ENCODE results near the gene BICC1. TPM values are rescaled to one million over a fixed set of nuclear protein-coding genes. Genes with fewer than 3 reads are reported as not detected.

The BICC1 gene
- total and polyA plus RNA-seq, 10 donors = 0.86 to 5.4 (median 3.5) TPM

DNA sequence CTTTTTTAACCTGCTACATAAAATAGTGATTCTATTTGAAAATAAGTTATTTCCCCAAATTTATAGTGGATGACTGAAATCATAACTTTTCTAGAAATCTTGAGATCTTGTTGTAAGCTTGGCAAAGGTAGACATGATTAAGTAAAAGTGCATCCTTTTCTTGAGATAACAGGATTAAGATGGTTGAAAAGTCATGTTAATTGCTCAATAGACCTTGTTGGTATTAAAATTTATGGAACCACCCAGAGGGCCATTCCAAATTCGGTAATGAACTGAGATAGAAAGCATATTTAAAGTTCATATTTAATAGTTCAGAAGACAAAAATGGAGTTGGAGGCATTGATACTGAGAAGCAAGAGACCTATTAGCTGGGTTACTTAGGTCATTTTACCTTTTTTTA, 139.1 kb downstream of the BICC1 start:
- H3K4me1 ChIP-seq = no peaks in the 10 kb centered on the region
- H3K36me3 ChIP-seq = no peaks in the 10 kb centered on the region
- 77 to 85% (median 80%) methylated on average over 1 of the region's 1 CpG for WGBS, 5 donors
- H3K27me3 ChIP-seq (replicated peaks in 1 of 7) = no peaks in the 10 kb centered on the region
- H3K27ac ChIP-seq = no peak overlapping the region
- no peak for TF ChIP-seq POLR2A (IDR thresholded peaks at IDR 0.05)
- TF ChIP-seq, protein P1, sequence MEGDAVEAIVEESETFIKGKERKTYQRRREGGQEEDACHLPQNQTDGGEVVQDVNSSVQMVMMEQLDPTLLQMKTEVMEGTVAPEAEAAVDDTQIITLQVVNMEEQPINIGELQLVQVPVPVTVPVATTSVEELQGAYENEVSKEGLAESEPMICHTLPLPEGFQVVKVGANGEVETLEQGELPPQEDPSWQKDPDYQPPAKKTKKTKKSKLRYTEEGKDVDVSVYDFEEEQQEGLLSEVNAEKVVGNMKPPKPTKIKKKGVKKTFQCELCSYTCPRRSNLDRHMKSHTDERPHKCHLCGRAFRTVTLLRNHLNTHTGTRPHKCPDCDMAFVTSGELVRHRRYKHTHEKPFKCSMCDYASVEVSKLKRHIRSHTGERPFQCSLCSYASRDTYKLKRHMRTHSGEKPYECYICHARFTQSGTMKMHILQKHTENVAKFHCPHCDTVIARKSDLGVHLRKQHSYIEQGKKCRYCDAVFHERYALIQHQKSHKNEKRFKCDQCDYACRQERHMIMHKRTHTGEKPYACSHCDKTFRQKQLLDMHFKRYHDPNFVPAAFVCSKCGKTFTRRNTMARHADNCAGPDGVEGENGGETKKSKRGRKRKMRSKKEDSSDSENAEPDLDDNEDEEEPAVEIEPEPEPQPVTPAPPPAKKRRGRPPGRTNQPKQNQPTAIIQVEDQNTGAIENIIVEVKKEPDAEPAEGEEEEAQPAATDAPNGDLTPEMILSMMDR (IDR thresholded peaks at IDR 0.05 in 8 of 11, conservative IDR thresholded peaks at IDR 0.05 in 3 of 11) = no peak
- TF ChIP-seq POLR2AphosphoS5 (IDR thresholded peaks at IDR 0.05) = no peak
- no peak for DNase-seq
- H3K4me3 ChIP-seq = no peak overlapping the region
- intact Hi-C loops (cut with DNase I; ENCODE audit: low total_unique reads) = no loop called here
- no peaks in the 10 kb centered on the region for H3K9me3 ChIP-seq

DNA sequence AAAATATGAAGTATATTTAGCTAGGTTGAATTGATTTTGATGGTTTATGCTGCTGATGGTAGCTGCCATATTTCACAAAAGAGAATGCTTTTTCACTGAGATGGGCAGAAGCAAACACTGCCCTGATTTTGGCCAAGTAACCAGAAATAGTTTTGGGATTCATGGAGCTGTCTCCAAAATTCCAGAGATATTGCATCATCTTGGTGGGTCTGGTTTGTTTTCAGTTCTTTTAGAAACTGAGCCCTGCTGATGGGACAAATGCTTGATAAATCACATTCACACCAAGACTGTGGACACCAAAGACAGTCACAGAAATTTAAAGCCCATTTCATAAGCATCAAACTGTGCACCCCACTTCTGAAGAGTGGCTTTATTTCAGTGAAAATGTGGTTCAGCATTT, 140.5 kb downstream of the BICC1 start:
- H3K4me1 ChIP-seq = no peaks in the 10 kb centered on the region
- intact Hi-C loops (cut with DNase I; ENCODE audit: low total_unique reads) = no loop called here
- no peak overlapping the region for H3K27ac ChIP-seq
- no peaks in the 10 kb centered on the region for H3K9me3 ChIP-seq
- H3K4me3 ChIP-seq = no peak overlapping the region
- H3K27me3 ChIP-seq (replicated peaks in 1 of 7) = no peaks in the 10 kb centered on the region
- TF ChIP-seq, protein P1 (IDR thresholded peaks at IDR 0.05 in 8 of 11, conservative IDR thresholded peaks at IDR 0.05 in 3 of 11) = no peak
- TF ChIP-seq POLR2AphosphoS5 (IDR thresholded peaks at IDR 0.05) = no peak
- TF ChIP-seq POLR2A (IDR thresholded peaks at IDR 0.05) = no peak
- H3K36me3 ChIP-seq = no peaks in the 10 kb centered on the region
- DNase-seq = no peak

DNA sequence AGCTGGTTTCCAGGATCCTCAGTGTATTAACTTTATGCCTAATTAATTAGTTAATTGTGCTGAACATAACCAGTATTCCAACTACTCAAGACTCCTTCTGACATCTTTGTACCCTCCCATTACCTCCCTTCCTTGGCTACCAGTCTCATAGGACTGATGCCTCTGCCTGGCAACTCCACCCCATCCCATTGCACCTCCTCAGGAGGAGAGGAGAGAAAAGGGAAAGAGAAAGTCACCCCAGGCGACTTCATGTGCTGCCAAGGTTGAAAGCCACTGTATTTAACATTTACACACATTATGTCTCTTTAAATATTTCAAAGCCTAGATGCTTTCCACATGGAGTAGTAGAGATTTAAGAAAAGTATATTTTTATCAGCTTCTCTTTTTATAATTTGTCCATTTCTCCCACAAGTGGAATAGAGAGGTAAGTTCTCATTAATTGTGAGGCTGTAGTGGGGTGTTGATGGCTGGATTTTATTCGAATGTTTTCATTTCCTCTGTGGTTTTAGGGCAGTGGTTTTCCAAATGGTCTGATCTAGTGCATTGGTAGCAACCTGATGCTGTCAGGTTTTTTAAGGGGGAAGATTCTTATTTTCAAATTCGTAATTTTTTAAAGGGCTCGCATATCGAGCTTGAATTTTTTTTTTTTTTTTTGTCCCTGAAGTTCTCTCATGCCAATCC, 148.0 kb downstream of the BICC1 start:
- Histone ChIP-seq H3K4me1 (no peaks in the 10 kb centered on the region), H3K9me3 (peaks cover 0 to 30% (median 15%) of the 10 kb centered on the region in 8 donors), H3K27me3 (replicated peaks in 1 of 7) (no peaks in the 10 kb centered on the region), H3K36me3 (no peaks in the 10 kb centered on the region), H3K27ac (no peak overlapping the region), H3K4me3 (no peak overlapping the region)
- TF ChIP-seq, protein P1 (IDR thresholded peaks at IDR 0.05 in 8 of 11, conservative IDR thresholded peaks at IDR 0.05 in 3 of 11) = no peak
- TF ChIP-seq POLR2A (IDR thresholded peaks at IDR 0.05) (no peak), POLR2AphosphoS5 (IDR thresholded peaks at IDR 0.05) (no peak)
- intact Hi-C loops (cut with DNase I; ENCODE audit: low total_unique reads) = no loop called here
- WGBS, 5 donors = 57 to 63% (median 60%) methylated on average over 5 of the region's 5 CpGs
- no peak for DNase-seq

DNA sequence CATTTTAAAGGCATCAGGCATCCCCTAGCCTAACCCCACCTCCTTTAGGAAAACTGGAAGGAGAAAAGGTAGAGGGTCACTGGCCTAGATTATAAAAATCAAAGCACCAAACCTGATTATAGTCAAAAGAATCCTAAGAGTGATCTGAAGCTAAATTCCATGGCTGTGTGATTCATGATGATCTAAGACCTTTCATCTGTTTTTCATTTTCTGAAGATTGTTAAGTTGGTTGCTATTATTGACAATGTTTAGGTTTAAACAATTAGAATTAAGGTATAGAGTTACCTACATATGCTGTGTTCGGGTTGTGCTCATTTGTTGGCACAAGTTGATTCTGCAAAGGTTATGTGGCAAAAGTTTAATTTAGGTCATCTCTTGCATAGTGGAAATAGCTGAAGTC, 148.7 kb downstream of the BICC1 start:
- no peak overlapping the region for H3K4me3 ChIP-seq
- H3K4me1 ChIP-seq = peaks cover 0 to under 1% (median 0%) of the 10 kb centered on the region in 6 donors
- peaks cover 0 to 30% (median 15%) of the 10 kb centered on the region in 8 donors for H3K9me3 ChIP-seq
- DNase-seq = no peak
- H3K27me3 ChIP-seq (replicated peaks in 1 of 7) = no peaks in the 10 kb centered on the region
- H3K36me3 ChIP-seq = no peaks in the 10 kb centered on the region
- H3K27ac ChIP-seq = no peak overlapping the region
- intact Hi-C loops (cut with DNase I; ENCODE audit: low total_unique reads) = no loop called here
- no peak for TF ChIP-seq POLR2AphosphoS5 (IDR thresholded peaks at IDR 0.05)
- TF ChIP-seq POLR2A (IDR thresholded peaks at IDR 0.05) = no peak
- TF ChIP-seq, protein P1 (IDR thresholded peaks at IDR 0.05 in 8 of 11, conservative IDR thresholded peaks at IDR 0.05 in 3 of 11) = no peak
- WGBS, 5 donors = 71 to 93% (median 83%) methylated on average over 1 of the region's 1 CpG

All from spleen (tissue), 11 donors.